Choroid plexus epithelial cell (primary cell): ENCODE measurements around the gene CD68.
A peak's percentile ranks its signal among the peaks of the same experiment; 100 is the strongest.

Source experiments
- DNase-seq: peaks from one replicate; pipeline ENCODE4 v3.0.0-alpha.2; 2010; ENCODE audit warnings: low read depth
- H3K4me3 ChIP-seq: 2 replicates; pipeline ENCODE4 v1.5.1; 2011; ENCODE audit warnings: low read depth, mild to moderate bottlenecking, control low read depth, low read length, moderate library complexity
- TF ChIP-seq, protein P1 (sequence below): conservative IDR thresholded peaks from 2 replicates; pipeline ENCODE4 v1.5.1; 2011; ENCODE audit warnings: low read depth, mild to moderate bottlenecking, control low read depth, inconsistent platforms, low read length, moderate library complexity

The CD68 gene

DNA sequence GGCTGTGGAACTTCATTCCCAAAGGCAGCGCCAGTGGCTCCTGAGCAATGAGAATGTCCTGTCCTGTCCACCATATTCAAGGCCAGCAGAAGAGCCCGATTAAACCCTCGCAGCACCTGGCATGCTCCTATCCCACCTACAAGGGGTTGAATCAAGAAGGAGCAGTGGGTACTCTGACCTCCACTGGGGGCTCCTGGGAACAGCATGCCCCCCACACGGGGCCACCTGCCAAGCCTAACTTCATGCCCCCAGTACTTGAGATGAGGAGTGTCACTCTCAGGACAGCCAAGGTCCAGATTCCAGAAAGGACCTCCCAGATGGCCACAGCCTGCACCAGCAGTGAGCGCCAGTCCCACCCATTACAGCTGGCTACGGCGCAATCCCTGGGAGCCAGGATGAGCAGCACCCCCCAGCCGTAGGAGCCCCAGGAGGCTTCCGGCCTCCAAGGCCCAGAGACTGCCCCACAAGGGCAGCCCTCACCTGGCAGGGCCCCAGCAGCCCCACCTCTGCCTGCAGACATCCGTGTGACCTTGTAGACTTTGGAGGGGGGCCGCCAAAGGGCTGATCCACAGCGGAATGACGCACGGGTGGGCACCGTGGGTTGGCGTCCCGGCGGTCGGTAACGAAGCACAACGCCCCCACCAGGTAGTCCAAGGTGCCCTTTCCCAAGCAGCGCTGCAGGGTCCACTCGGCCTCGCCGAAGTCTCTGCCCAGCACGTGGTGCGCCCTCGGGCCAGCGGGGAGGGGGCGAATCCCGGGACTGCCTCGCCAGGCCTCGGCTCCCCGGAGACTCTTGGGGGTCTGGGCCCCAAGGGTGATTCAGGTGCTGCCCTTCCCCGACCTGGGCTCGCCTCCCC is 3.2 kb downstream of the CD68 start:
- no peak for DNase-seq
- H3K4me3 ChIP-seq = peak overlapping the region; percentile 96
- TF ChIP-seq, protein P1, sequence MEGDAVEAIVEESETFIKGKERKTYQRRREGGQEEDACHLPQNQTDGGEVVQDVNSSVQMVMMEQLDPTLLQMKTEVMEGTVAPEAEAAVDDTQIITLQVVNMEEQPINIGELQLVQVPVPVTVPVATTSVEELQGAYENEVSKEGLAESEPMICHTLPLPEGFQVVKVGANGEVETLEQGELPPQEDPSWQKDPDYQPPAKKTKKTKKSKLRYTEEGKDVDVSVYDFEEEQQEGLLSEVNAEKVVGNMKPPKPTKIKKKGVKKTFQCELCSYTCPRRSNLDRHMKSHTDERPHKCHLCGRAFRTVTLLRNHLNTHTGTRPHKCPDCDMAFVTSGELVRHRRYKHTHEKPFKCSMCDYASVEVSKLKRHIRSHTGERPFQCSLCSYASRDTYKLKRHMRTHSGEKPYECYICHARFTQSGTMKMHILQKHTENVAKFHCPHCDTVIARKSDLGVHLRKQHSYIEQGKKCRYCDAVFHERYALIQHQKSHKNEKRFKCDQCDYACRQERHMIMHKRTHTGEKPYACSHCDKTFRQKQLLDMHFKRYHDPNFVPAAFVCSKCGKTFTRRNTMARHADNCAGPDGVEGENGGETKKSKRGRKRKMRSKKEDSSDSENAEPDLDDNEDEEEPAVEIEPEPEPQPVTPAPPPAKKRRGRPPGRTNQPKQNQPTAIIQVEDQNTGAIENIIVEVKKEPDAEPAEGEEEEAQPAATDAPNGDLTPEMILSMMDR = no peak

DNA sequence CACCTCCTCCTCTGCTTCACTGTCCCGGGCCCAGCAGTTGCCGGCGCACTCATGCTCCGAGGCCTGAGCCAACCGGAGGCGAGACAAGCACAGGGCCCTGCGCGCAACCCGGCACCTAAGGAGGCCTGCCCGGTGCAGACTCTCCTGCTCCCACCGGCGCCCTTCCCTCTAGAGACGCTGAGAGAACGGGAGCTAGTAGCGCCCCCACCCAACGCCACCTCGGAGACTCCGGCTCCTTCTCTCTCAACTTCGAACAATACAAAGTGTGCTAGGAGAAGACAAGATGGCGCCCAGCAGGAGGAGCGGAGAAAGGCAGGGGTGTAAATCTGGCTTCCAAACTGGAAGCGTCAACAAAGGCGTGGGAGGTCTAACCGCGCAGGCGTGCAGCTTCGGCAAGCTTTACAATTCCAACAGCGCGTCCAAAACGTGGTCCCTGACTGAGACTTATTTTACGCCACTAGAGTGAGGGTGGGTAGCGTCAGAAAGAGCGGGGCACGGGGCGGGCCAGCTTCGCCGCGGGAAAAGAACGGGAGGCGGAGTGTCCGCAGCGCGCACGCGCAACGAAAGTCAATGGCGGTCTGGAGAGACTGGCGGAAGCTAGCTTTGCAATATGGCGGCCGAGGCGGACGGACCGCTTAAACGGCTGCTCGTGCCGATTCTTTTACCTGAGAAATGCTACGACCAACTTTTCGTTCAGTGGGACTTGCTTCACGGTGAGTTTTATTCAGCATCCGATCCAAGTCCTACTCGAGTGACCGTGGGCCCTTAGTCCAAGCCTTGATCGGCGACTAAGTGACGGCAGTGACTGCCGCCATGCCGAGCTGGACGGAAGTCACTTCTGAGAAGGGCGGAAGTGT is 4.0 kb downstream of the CD68 start, which contains the start of gene MPDU1:
Gene MPDU1, plus strand, starts transcription at position 600 of the 857 bp plus-strand sequence. Its CDS starts 11 bp downstream, at position 611.
- TF ChIP-seq, protein P1 = no peak
- peak within 1 kb of the TSS; percentile 96 for H3K4me3 ChIP-seq
- DNase-seq = peak; percentile 98

DNA sequence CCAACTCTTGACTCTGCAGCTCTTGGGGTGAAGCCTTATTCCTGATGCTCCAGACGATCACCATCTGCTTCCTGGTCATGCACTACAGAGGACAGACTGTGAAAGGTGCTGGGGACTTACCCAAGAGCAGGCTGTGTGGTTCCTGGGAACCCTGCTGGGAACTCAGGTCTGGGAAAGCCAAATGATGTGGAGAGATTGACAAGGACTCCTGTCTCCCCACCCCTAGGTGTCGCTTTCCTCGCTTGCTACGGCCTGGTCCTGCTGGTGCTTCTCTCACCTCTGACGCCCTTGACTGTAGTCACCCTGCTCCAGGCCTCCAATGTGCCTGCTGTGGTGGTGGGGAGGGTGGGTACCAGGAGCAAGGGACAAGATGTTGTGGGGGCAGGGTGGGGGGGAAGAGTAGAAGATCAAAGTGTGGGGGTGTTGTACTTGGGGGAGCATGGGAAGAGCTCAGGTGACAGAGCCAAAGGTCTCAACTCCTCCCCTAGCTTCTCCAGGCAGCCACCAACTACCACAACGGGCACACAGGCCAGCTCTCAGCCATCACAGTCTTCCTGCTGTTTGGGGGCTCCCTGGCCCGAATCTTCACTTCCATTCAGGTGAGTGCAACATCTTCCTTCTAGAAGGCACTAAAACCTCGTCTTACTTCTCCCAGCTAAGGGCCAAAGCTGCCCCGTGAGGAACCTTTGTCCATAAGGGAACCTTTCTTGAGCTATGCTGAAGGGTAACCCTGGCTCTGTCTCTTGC is 7.4 kb downstream of the CD68 start:
- no peak for DNase-seq
- H3K4me3 ChIP-seq = no peak overlapping the region
- TF ChIP-seq, protein P1 = peak; percentile 33

DNA sequence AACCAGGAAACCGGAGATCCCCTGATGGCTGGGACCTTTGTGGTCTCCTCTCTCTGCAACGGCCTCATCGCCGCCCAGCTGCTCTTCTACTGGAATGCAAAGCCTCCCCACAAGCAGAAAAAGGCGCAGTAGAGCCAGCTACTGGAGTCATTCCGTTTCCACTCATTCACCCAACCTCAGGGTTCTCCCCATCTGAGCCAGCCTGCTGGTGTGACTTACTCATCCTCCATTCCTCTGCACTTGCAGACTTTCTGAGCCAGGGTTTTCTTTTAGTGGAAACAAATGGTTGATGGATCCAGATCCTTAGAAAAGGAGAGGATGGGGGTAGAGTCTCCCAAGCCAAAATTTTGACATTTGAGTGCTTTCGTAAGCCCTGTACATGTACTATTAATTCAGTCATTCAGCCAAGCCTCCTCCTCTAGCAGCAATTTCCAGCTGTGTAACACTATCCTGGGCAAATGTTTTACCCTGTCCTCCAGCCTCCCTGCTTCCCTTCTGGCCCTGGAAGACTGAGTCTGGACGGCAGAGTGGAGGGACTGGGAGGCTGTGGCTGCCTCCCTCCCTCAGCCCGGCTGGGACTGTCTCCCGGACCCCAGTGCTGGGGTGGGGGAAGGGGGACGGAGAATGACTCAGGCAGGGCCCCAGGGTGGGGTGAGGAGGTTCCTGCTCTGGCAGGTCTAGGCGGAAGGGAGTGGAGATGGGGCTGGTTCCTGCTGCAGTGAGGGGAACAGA is 8.1 kb downstream of the CD68 start:
- peak; percentile 94 for DNase-seq
- H3K4me3 ChIP-seq = no peak overlapping the region
- TF ChIP-seq, protein P1 = peak; percentile 29

DNA sequence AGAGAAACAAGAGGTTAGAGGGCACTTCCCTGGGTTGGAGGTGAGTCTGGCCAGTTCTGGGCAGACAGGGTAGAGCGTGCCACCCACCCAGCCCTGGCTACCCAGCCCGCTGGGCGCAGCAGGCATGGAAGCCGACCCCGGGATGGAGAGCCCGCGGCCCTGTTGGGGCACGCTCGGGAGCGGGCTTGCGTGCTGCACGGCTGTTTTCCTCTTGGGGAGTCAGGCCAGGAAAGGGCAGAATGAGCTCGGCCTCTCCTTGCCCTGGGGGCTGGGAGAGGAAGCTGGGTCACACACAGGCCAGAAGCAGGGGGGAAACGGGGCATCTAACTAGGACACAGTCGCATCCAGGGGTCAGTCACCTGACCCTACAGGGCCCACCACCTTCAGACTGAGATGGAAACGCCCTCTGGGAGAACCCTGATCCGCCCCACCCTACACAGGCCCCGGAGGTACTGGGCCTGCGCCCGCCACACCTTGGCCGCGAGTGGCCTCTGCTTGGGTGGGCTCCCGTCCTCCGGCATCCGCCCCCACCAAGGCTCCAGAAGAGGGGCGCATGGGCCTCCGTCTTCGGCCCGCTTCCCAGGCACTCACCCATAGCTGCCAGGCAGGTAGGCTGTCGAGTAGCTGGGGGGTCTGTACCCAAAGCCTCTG is 9.2 kb downstream of the CD68 start:
- no peak overlapping the region for H3K4me3 ChIP-seq
- TF ChIP-seq, protein P1 = no peak
- DNase-seq = no peak
